Esophagus muscularis mucosa (tissue), 4 donors: ENCODE data around the gene COL27A1. TPM values are rescaled to one million over a fixed set of nuclear protein-coding genes. Genes with fewer than 3 reads are reported as not detected.

Experiments used
- DNase-seq: peaks from one replicate; pipeline ENCODE4 v3.0.0-alpha.2; 2017; ENCODE audit errors: extremely low spot score
- H3K27ac ChIP-seq, 4 donors: fragments of 200-600 bp; sonication (generic); replicated peaks in 1 of 4; 1 replicate in 3 of 4; 2 replicates in 1 of 4; pipeline ENCODE4 v1.5.1; 2016 to 2019; ENCODE audit warnings: mild to moderate bottlenecking in 1 of 4
- H3K27me3 ChIP-seq, 4 donors: fragments of 200-600 bp; sonication (generic); one replicate each; pipeline versions ENCODE4 v1.5.1 to v1.6.0; 2016 to 2019
- H3K36me3 ChIP-seq, 4 donors: fragments of 200-600 bp; sonication (generic); one replicate each; pipeline ENCODE4 v1.5.1; 2016 to 2019
- H3K4me1 ChIP-seq, 4 donors: fragments of 200-600 bp; sonication (generic); one replicate each; pipeline ENCODE4 v1.5.1; 2016 to 2019
- H3K4me3 ChIP-seq, 4 donors: fragments of 200-600 bp; sonication (generic); 1 replicate in 2 of 4; 2 replicates in 2 of 4; pipeline ENCODE4 v1.5.1; 2016 to 2019; ENCODE audit warnings: mild to moderate bottlenecking in 4 of 4, moderate library complexity in 1 of 4
- H3K9me3 ChIP-seq, 4 donors: fragments of 200-600 bp; sonication (generic); 1 replicate in 3 of 4; 2 replicates in 1 of 4; pipeline ENCODE4 v1.5.1; 2016 to 2019
- CTCF ChIP-seq, 3 experiments: fragments of 200-600 bp in 2 of 3; fragments of 450-650 bp in 1 of 3; sonication (generic) in 2 of 3; IDR thresholded peaks; one replicate each; pipeline ENCODE4 v1.5.1; 2017 to 2019; ENCODE audit warnings: antibody characterized with exemption in 3 of 3, mild to moderate bottlenecking in 2 of 3, moderate library complexity in 1 of 3
- EP300 ChIP-seq: sonication (generic); formaldehyde crosslinking; IDR thresholded peaks from one replicate; pipeline ENCODE4 v1.6.1; 2017; ENCODE audit warnings: antibody characterized with exemption
- POLR2A ChIP-seq: fragments of 450-650 bp; IDR thresholded peaks from one replicate; pipeline ENCODE4 v1.6.1; 2017; ENCODE audit warnings: antibody characterized with exemption, moderate library complexity, mild to moderate bottlenecking, low read depth
- POLR2AphosphoS5 ChIP-seq, 2 donors: sonication (generic); formaldehyde crosslinking; IDR thresholded peaks; one replicate each; pipeline ENCODE4 v1.6.1; 2017; ENCODE audit warnings: antibody characterized with exemption in 2 of 2
- WGBS: methylation state at CpG from one replicate; pipeline ENCODE4 v1.1.5; 2018; 5-methylcytosine and 5-hydroxymethylcytosine counted together
- intact Hi-C: fragments of 100-400 bp; cut with DNase I; formaldehyde crosslinking; loops from one replicate; pipeline ENCODE4 v1.15.1; 2023
- total RNA-seq, 4 donors: library from RNA; depleted of rRNA; stranded (reverse); fragments of >200 nt; gene quantifications; one replicate each; pipeline versions ENCODE4 v1.1.0 to v1.2.1, GENCODE V29; 2016

Gene COL27A1
- total RNA-seq, 4 donors from 2014 or later: 1.8 to 3.3 (median 2.7) TPM

DNA sequence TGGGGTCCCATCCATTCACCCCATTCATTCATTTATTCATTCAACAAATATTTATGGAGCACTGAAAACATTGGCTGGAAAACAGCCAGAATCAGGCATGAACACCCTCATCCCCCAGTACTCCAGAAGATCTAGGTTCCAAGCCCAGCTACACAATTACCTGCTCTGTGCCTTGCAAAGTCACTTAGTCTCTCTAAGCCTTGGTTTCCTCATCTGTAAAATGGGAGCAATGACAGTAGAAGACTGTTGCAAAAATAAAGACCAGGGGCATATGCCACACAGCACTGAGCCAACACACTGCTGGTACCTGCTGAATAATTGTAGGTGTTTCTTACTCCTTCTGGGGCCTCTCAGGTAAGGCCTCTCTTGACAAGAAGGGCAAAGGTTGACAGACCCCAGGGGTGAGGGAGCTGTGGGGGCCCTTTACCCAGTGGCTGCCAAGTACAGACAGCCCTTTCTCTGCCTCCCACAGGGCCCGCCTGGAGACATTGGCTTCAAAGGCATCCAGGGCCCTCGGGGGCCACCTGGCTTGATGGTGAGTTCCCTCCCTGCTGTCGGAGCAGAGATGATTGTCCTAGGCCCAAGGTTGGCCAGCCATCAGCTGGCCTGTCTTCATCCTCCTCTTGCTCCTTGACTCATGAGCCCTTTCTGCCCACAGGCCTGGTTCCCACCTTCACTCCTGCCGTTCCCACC is 145.0 kb downstream of the COL27A1 start:
- TF ChIP-seq EP300 (no peak), POLR2AphosphoS5 (IDR thresholded peaks at IDR 0.05) (no peak), CTCF (IDR thresholded peaks at IDR 0.05) (no peak), POLR2A (no peak)
- intact Hi-C loops: no loop called here
- Histone ChIP-seq H3K4me1 (peaks cover 0 to under 1% (median under 1%) of the 10 kb centered on the region in 4 donors), H3K36me3 (peaks cover 0 to 7% (median 3%) of the 10 kb centered on the region in 4 donors), H3K27me3 (no peaks in the 10 kb centered on the region), H3K9me3 (peaks cover 0 to 11% (median 0%) of the 10 kb centered on the region in 4 donors), H3K4me3 (no peak overlapping the region), H3K27ac (no peak overlapping the region)
- DNase-seq: no peak
- 100% methylated on average over 4 of the region's 4 CpGs for WGBS

DNA sequence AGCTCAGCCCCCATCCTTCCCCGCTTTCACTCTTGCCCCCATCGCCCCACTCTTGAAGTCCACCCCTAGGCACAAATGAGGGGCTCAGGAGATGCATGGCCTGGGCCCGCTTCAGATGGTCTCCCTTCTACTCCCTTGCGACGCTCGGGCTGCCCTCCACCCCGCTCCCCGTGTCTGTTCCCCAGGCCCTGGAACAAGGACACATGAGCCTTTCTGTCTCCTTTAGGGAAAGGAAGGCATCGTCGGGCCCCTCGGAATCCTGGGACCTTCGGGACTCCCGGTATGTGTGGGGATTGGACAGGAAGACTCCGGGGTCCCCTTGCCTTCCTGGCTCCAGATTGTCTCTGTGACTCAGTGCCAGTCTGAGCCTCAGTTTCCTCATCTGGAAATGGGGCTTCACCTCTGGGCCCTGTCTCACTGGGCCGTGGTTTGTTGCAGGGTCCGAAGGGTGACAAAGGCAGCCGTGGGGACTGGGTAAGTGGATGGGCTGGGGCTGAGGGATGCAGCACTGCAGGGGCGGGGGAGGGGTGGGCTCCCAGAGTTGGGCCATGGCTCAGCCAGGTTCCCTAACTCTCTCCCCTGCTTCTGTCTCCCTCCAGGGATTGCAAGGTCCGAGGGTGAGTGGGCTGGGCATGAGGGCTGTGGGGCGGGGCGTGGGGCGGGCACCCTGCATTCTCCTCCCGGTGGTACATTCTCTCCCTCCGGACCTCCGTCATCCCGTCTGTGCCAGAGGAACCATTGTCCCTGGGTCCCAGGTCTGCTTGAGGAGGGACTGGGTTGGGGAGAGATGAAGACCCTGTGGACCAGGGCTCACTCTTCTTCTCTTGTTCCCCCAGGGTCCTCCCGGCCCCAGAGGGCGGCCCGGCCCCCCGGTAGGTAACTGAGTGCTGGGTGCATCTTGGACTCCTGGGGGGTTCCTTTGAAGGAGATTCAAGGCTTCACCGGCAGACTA is 145.8 kb downstream of the COL27A1 start:
- Histone ChIP-seq H3K36me3 (peaks cover 0 to 7% (median 2%) of the 10 kb centered on the region in 4 donors), H3K4me1 (peaks cover 0 to 8% (median 7%) of the 10 kb centered on the region in 4 donors), H3K27ac (no peak overlapping the region), H3K27me3 (no peaks in the 10 kb centered on the region), H3K9me3 (peaks cover 0 to 4% (median 0%) of the 10 kb centered on the region in 4 donors), H3K4me3 (no peak overlapping the region)
- intact Hi-C loops: no loop called here
- TF ChIP-seq POLR2A: no peak
- no peak for TF ChIP-seq CTCF (IDR thresholded peaks at IDR 0.05)
- TF ChIP-seq EP300: no peak
- no peak for DNase-seq
- WGBS: 95% methylated on average over 29 of the region's 31 CpGs

GRCh38 chr9:114301798-114302565 is 146.6 kb downstream of the COL27A1 start:
- H3K36me3 ChIP-seq: peaks cover 0 to 7% (median under 1%) of the 10 kb centered on the region in 4 donors
- no peak overlapping the region for H3K4me3 ChIP-seq
- no peaks in the 10 kb centered on the region for H3K9me3 ChIP-seq
- no peaks in the 10 kb centered on the region for H3K27me3 ChIP-seq
- intact Hi-C loops: no loop called here
- WGBS: 0% methylated on average over 1 of the region's 15 CpGs
- TF ChIP-seq POLR2AphosphoS5 (IDR thresholded peaks at IDR 0.05) (no peak), POLR2A (no peak), CTCF (IDR thresholded peaks at IDR 0.05) (no peak), EP300 (no peak)
- H3K4me1 ChIP-seq: peaks cover 0 to 8% (median 7%) of the 10 kb centered on the region in 4 donors
- no peak overlapping the region for H3K27ac ChIP-seq
- no peak for DNase-seq

DNA sequence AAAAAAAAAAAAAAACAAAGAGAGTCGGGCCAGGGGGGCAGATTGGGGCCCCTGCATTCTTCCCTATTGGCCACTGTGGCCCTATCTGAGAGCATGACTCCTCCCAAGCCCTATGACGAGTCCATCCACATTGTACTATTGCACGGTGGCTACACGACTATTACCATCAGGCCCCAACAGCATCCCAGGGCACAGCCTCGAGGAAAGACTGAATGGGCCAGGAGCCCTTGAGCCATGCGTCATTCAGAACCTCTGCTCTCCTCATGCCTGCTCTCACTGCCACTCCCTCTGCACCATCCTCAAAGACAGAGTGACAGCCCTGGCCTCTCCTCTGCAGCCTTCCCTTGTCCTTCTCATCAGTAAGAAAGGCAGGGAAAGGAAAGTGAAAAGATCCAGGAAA is 147.4 kb downstream of the COL27A1 start:
- peaks cover 0 to 8% (median 3%) of the 10 kb centered on the region in 4 donors for H3K36me3 ChIP-seq
- TF ChIP-seq POLR2AphosphoS5 (IDR thresholded peaks at IDR 0.05) (no peak), CTCF (IDR thresholded peaks at IDR 0.05) (no peak), EP300 (no peak), POLR2A (no peak)
- intact Hi-C loops: no loop called here
- no peak for DNase-seq
- no peak overlapping the region for H3K27ac ChIP-seq
- H3K27me3 ChIP-seq: no peaks in the 10 kb centered on the region
- H3K4me3 ChIP-seq: no peak overlapping the region
- WGBS: 75% methylated on average over 6 of the region's 6 CpGs
- peaks cover 0 to 8% (median 7%) of the 10 kb centered on the region in 4 donors for H3K4me1 ChIP-seq
- H3K9me3 ChIP-seq: no peaks in the 10 kb centered on the region
